ENCODE data around the gene LPXN. TPM values are rescaled to one million over a fixed set of nuclear protein-coding genes. Genes with fewer than 3 reads are reported as not detected.
A peak's percentile ranks its signal among the peaks of the same experiment; 100 is the strongest.

LPXN gene
- total and polyA plus RNA-seq, 7 donors: 0.73 to 4.7 (median 2.8) TPM

GRCh38 chr11:58597486-58598144, 22.0 kb upstream of the LPXN start:
- DNase-seq (no peak), ATAC-seq (peak in 1 of 4 donors; percentile 12)
- H3K27me3 ChIP-seq (ENCODE audit: insufficient read depth in 3 of 3, low read length in 2 of 3): no peaks in the 10 kb centered on the region
- no peak for TF ChIP-seq CTCF (IDR thresholded peaks at IDR 0.05)
- H3K9me3 ChIP-seq: no peaks in the 10 kb centered on the region
- no peak overlapping the region for H3K27ac ChIP-seq
- intact Hi-C loops (cut with DNase I): no loop called here
- no peaks in the 10 kb centered on the region for H3K36me3 ChIP-seq (ENCODE audit: insufficient read depth in 1 of 2, low read depth in 1 of 2)
- H3K4me1 ChIP-seq: peaks cover 51% of the 10 kb centered on the region
- 30 to 65% (median 31%) methylated on average over 3 of the region's 3 CpGs for WGBS, 3 donors
- H3K4me3 ChIP-seq: no peak overlapping the region

DNA sequence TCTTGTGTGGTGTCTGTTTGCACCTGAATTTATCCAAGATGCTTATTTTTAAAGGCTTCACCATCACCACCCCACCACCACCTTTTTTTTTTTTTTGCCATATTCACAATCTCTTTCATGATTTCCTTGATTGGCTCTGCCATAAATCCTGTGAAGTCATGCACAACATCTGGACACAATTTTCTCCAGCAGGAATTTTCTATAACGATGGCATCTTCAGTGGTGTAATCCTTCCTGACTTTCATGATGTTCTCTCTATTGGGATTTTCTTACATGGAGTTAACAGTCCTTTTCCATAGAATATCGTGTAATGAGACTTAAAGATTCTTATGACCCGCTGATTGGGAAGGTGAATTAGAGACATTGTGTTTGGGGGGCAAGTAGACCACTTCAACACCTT, 21.0 kb upstream of the LPXN start:
- Histone ChIP-seq H3K4me1 (peaks cover 53% of the 10 kb centered on the region), H3K9me3 (no peaks in the 10 kb centered on the region), H3K4me3 (no peak overlapping the region), H3K27me3 (ENCODE audit: insufficient read depth in 3 of 3, low read length in 2 of 3) (no peaks in the 10 kb centered on the region), H3K27ac (no peak overlapping the region), H3K36me3 (ENCODE audit: insufficient read depth in 1 of 2, low read depth in 1 of 2) (no peaks in the 10 kb centered on the region)
- ATAC-seq (no peak), DNase-seq (no peak)
- intact Hi-C loops (cut with DNase I): no loop called here
- WGBS, 3 donors: 71 to 81% (median 73%) methylated on average over 3 of the region's 3 CpGs
- TF ChIP-seq CTCF (IDR thresholded peaks at IDR 0.05): no peak

DNA sequence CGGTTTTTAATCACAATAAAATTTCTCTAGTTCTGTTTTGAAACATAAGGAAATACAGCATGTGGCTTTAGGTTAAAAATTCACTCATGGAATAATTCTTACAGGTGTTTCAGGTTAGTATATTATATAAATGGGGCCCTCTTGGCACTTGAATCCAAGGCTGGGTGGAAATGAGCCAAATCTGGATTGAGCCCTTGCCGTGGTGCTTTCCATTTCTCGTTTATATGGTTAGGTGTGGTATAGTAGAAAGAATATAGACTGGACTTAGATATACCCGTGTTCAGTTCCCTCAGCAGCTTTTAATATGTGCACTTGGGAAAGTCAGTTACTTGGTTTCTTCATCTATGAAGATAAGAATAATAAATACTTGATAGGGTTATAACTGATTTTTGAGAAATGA, 19.2 kb upstream of the LPXN start:
- H3K4me1 ChIP-seq: peaks cover 42% of the 10 kb centered on the region

GRCh38 chr11:58592760-58593472, 17.3 kb upstream of the LPXN start:
- DNase-seq: no peak
- intact Hi-C loops (cut with DNase I): no loop called here
- 80 to 82% (median 82%) methylated on average over 5 of the region's 5 CpGs for WGBS, 3 donors
- ATAC-seq: peak in 2 of 4 donors; percentile 53 to 59
- peaks cover 40% of the 10 kb centered on the region for H3K4me1 ChIP-seq
- H3K9me3 ChIP-seq: no peaks in the 10 kb centered on the region
- no peak overlapping the region for H3K27ac ChIP-seq
- H3K4me3 ChIP-seq: no peak overlapping the region
- TF ChIP-seq CTCF (IDR thresholded peaks at IDR 0.05): no peak
- H3K27me3 ChIP-seq (ENCODE audit: insufficient read depth in 3 of 3, low read length in 2 of 3): no peaks in the 10 kb centered on the region
- H3K36me3 ChIP-seq (ENCODE audit: insufficient read depth in 1 of 2, low read depth in 1 of 2): no peaks in the 10 kb centered on the region

More for the DNA sequence above, 19.2 kb upstream of the LPXN start:
- H3K27me3 ChIP-seq (ENCODE audit: insufficient read depth in 3 of 3, low read length in 2 of 3): no peaks in the 10 kb centered on the region
- no peaks in the 10 kb centered on the region for H3K9me3 ChIP-seq
- intact Hi-C loops (cut with DNase I): no loop called here
- H3K36me3 ChIP-seq (ENCODE audit: insufficient read depth in 1 of 2, low read depth in 1 of 2): no peaks in the 10 kb centered on the region
- no peak for TF ChIP-seq CTCF (IDR thresholded peaks at IDR 0.05)
- DNase-seq: no peak
- no peak overlapping the region for H3K4me3 ChIP-seq
- 59 to 71% (median 64%) methylated on average over 4 of the region's 4 CpGs for whole genome bisulfite sequencing, 3 donors
- no peak for ATAC-seq
- no peak overlapping the region for H3K27ac ChIP-seq

All from psoas muscle (tissue), 8 donors.